NCI-H1436 (cell line): ENCODE measurements around the gene BRD9.

ENCODE experiments used
- DNase-seq: peaks from one replicate; lab custom pipeline; 2025; lab: John Stamatoyannopoulos, UW

BRD9 gene

DNA sequence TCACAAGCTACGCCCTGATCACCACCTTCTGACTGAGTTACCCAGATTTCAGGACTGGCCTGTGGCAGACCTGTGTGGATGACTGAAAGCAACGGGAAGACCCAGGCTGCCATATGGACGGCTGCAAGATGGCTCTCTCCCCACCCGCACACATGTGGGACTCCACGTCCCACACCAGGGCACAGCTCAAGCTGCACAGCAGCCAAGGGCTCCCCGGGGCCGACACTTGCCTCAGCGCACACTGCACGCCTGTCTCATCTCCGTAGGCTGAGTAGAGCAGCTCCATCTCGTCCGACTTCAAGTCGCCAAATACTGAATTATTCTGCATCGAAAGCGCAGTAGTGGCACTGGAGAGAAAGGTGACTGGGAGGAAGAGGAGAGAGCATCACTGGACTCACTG lies 14.5 kb downstream of the BRD9 start:
- DNase-seq = no peak

DNA sequence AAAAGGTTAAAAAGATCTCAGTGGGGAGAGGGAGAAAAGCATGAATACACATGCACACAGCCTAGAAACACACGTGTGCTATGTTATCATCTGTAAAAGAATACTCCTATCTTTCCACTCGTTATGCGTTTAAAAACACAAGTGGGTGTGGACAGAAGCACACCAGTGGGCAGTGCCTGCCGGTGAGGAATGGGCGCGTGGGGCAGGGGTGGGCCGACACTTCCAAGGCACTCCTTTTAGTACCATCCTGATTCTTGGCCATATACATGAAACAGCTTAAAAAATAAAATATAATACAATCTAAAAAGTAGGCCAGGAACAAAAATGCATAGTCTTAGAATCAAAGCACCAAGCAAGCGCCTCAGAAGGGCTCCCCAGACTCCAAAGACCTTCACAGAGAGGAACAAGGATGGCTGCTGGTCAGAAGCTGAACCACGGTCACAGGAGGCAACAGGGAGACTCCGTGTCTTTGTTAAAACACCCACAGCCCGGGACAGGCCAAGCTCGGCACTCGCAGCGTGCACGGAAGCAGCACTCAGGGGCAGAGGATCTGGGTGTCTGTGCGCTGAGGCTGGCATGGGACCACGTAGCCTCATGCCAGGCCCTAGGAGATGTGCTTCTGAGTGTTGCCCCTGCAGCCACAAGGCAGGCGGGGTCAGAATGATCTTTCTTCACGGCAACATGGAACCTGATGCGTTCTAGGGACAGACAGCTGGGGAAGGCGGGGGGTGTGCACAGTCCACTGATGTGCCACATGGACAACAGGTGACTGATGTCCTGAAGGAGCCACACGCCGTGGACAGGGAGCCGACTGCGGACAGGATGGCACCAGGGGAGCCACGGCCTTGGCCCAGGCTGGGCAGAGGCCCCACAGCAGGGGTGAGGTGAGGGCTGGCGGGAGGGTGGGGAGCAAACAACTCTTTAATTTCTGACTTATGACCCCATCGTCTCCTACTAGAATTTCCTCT lies 15.9 kb downstream of the BRD9 start:
- no peak for DNase-seq

DNA sequence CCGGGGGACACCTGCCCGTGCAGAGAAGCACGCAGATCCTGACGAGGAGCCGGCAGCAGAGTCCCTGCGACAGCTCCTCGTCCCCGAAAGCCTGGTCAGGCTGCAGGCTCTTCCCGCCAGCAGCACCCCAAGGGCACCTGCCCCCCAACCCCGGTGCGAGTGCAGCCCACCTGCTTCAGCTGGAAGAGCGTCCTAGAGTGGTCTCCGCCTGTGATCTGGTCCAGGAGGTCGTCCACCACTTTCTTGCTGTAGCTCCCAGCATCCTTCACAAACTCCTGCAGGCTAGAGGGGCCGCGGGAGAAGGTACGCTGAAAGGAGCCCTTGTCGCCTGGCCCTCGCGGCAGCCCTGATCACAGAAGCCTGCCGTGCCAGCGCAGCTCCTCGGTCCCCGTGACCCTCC lies 16.7 kb downstream of the BRD9 start:
- DNase-seq = no peak

DNA sequence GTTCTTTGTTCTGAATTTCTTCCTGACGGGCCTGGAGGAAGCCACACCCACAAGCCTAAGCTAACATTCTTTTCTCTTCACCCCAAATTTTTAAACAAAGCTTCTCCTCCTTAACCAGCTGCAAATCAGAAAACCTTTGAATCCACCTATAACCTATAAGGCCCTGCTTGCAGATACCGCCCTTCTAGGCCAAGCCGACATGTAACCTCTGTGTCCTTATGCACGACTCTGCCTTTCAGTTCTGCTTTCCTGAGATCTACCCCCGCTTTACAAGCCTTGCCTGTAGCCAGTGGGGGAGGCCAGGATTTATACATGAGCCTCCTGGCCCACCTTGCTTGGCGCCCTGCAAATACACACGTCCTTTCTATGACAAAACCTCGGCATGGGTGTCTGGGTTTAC lies 19.3 kb downstream of the BRD9 start:
- no peak for DNase-seq

DNA sequence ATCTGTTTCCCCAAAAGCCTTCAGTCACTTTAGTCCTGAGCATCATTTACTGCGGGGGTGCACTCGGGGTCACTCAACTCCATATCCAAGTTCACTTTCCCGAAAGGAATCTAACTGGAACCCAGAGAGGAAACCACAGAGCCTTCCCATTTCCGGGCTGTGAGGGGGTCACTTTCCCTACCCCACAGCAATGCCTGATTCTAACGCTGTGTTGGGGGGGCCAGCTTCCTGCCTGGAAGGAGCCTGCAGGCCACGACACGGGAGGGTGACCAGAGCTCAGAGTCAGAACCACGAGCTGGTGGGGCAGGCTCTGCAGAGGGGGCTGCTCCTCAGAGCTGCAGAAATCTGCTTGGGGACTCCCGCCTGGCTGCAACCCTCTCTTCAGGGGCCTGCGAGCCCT lies 20.3 kb downstream of the BRD9 start:
- no peak for DNase-seq

DNA sequence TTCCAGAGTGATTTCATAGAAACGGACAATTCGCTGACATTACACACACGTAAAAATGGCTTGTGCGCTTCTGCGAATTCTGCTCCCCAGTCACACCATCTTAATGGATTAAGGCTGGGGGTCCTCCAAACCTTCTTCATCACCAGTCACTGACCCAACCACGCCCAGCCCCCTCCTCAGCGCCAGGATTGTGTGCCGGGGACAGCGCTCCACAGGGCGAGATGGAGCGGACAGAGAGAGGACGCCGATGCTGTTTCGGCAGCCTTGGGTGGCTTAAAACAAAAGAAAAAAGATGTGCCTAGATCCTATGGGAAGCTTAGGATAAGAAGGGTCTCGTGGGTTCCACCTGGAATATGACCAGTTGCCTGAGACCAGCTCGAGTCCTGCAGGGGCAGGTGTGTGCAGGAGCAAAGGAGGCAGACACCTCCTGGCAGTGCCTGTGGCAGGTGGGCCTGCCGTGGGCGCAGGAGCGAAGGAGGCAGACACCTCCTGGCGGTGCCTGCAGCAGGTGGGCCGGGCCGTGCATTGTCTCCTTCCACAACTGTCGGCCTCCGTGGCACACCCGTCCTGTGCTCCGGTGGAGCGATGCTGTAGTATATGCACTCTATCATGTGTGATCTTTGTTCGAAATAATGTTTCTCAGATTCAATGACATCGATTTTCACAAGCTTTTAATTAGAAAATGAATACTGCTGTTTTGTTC lies 20.9 kb downstream of the BRD9 start:
- no peak for DNase-seq

DNA sequence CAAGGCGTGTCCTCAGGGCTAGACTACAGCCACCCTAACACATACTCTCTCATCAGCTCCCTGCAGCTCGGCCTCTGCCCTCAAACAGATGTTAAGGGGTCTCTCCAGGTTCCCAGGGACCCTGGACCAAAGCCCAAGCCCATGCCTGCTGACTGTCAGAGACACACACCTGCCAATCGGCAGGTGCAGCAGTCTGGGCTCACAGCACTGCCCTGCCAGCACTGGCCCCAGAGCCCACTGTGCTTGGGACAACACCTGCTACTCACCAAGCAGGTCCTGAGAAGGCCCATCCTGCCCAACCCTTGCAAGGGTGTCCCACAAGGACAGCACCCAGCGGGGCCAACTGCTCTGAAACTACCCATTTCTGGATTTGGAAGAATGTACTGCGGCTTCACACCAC lies 21.6 kb downstream of the BRD9 start:
- no peak for DNase-seq

DNA sequence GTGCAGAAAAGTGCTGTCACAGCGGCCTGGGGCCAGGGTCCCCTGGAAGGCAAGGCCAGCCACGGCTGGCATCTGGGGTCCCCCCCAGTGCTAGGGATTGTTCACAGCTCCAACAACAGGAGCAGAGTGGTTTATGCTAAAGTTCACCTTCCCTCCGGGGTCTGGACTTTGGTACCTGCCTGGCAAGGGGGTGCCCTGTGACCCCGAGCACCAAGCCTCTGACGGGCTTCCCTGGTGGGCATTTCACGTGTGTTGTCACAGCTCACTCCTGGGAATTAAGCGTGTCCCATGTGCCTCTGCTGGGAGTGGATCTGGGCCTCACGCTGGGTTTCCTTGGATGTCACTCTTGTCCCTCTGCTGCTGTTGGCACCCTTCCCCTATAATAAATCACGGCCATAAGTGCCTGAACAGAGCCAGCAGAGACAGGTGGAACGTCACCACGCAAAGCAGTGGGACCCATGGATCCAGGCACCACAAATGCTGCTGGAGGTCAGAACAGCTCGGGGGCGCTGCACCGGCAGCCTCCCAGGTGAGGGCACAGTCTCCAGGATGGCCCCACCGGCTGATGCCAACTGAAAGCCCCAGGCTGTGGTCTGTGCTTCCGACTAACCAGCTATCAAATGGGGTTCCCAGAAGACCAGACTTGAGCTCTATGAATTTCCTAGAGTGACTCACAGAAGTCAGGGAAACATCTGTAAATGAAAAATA lies 24.0 kb downstream of the BRD9 start:
- no peak for DNase-seq

DNA sequence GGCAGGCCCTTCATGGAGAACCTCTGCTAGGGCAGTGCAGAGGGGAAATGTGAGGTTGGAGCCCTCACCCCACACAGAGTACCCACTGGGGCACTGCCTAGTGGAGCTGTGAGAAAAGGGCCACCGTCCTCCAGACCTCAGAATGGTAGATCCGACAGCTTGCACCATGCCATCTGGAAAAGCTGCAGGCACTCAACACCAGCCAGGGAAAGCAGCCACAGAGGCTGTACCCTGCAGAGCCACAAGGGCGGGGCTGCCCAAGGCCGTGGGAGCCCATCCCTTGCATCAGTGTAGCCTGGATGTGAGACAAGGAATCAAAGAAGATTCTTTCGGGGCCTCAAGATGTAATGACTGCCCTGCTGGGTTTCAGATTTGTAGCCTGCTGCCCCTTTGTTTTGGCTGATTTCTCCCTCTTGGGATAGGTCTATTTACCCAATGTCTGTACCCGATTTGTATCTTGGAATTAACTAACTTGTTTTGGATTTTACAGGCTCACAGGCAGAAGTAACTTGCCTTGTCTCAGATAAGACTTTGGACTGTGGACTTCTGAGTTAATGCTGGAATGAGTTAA lies 25.2 kb downstream of the BRD9 start:
- no peak for DNase-seq

DNA sequence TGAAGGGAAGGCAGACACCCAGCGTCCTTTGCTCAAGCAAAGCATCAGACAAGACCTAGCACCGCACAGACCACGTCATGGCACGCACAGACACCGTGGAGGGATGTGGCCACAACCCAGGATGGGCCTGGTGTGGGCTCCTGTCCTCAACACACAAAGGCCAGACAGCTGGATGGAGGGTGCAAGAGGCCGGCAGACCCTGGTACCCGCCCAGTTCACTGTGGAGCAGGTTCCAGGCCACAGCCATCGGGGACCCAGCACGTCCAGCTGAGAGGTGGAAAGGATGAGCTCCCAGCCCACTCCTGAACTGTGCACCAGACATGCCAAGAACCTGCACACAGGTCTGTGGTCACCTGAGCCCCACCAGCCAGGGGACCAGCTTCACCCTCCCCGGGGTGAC lies 26.8 kb downstream of the BRD9 start:
- DNase-seq = no peak

DNA sequence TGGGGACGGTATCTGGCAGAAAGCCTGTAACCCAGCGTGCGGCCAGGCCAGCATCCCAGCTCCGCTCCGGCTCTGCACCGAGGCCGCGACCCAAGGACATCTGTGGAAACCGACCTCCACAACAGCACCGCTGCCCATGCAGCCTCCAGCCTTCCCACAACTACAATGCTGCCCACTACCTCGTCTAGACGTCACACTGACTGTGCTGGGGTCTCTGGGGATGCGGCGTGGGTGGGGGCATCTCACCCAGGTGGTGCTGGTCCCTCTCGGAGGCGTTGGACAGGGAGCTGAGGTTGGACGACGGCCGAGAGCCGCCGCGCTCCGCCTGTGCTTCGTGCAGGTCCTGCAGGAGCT lies 27.5 kb downstream of the BRD9 start:
- no peak for DNase-seq

DNA sequence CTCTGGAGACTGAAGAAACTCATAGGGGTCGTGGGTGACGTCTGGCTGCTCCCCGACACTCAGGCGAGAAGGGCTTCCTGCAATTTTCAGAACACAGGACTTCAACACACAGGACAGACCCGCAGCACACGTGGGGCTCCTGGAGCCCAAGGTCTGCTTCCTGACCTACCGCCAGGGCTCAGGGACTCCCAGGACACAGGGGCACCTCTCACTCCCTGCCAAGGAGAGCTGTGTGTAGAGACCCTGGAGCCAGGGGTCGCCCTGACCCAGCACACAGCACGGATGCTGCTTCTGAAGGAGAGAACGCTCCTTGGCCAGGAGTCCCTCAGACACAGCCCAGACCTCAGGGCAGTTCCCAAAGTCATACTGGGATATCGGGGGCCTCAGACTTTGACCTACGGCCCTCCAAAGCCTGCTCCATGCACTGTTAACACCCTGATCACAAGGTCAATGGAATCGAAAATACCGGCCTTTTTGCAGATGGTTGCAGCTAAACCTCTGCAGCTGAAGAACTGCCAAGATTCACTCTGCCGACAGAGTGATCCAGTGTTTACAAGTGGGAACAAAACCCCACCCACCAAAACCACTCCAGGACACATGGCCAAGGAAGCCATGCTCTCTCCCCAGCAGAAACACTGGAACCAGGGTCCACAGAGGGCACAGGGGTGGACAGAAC lies 28.0 kb downstream of the BRD9 start:
- DNase-seq = no peak

DNA sequence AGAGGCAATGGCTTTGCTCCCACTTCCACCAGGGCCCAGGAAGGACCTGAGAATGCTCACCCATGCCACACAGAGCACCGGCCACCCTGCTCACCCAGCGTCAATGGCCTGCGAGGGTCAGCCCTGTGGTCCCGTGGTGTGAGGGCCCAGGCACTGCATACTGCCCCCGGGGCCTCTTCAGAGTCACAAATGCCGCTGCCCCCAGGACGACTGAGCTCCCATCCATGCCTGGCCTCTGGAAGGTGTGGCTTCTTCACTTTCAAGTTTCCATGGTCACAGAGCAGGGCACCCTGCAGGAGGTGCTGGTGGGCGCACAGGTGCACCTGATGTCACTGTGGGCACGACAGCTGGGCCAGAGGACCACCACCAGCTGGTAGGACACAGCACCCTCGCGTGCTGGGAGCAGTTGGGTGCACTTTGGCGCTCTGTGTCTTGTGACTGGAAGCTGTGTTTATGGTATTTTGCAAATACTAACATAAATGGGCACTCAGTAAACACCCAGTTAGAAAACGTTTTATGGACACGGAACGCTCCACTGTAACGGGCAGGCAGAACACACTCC lies 29.3 kb downstream of the BRD9 start:
- DNase-seq = no peak

DNA sequence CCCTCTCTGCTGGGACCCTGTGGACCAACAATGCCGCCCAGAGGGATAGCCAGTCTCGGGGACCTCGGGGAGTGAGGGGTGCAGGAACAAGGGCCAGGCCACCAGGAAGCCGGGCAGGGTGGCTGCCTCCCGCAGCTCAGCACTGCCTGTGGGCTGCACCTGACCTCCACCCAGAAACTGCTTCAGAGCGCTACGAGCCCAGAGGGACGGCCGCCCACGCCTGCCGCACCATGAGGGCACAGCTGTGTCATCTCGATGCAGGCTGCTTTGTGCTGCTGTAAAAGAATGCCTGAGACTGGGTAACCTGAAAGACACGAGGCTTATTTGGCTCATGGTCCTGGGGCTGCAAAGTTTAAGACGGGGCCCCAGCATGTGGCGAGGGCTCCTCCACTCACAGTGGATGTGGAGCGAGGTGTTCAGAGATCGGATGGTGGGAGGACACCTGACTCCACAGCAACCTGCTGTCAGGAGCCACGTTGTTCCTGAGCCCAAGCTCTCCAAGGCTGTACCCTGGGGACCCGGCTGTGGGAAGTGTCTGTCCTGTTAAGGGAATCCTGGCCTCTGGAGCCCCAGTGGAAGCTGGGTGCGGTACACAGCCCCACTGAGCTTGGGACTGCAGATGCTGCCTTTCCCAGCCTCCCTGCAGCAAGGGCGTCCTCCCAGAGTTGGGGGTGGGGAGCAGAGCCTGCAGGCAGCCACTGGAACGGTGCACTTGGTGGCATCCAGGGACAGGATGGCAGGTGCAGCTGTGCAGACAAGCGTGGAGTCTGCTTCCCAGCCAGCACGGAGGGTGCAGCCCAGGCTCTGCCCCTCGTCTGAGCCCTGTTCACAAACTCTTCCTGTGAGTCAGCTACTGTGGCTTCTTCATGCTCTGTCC lies 30.0 kb downstream of the BRD9 start:
- DNase-seq = no peak

DNA sequence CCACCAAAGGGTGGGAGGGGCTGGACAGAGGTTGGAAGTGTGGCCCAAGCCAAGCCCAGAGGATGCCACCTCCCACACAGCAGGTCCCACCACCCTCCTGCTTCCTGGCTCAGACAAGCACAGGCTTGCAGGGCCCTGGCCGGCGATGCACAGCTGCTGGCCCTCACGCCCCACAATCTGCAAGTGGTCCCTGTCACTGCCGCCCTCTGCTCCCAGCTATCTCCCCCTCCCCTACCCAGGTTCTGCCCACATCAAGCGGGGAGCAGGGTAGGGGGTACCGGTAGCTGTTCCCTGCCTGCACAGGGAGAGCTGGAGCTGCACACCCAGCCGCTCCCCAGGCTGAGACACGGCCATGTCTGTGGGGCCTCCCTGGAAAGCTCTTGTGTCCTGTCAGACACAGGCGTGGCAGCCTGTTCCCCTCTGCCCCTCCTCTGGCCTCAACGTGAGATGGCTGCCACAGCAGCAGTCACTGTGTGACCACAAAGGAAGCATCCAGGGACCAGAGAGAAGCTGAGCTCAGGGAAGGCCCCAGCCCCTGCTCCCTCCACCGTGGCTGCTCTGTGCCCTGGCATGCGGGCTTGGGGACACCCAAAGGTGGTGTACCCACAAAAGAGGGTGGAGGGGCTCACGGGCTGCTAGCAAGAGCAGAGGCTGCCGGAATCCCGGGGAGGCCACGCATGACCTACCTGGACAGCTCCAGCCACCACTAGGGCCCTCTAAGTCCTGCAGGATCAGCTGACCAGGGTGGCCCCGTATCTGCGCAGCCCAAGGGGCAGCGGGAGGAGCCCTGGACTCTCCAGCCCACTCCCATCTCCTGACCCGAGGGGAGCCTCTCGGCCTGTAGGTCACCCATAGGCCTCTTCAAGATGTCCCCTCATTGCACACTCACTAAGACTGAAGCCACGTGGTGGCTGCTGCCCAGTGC lies 30.9 kb downstream of the BRD9 start:
- DNase-seq = no peak

DNA sequence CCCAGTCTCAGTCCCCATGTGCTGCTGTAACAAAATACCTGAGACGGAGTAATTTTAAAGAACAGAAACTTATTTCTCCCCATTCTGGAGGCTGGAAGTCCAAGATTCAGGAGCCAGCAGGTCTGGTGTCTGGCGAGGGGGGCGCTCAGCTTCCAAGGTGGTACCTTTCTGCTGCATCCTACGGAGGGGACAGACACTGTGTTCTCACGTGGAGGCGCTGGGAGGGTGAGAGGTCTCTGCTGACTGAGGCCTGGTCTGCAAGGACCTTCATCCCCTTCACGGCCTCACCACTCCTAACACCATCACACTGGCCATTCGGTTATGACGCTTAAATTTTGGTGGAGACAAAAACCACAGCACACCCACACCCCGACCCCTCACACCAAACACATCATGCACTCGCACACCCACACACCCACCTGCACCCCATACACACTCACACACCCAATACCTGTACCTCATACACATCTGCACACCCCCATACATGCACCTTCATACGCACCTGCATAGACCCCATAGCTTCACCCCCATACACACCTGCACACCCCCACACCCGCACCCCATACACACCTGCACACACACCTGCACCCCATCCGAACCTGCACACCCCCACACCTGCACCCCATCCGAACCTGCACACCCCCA lies 32.0 kb downstream of the BRD9 start:
- DNase-seq = no peak

DNA sequence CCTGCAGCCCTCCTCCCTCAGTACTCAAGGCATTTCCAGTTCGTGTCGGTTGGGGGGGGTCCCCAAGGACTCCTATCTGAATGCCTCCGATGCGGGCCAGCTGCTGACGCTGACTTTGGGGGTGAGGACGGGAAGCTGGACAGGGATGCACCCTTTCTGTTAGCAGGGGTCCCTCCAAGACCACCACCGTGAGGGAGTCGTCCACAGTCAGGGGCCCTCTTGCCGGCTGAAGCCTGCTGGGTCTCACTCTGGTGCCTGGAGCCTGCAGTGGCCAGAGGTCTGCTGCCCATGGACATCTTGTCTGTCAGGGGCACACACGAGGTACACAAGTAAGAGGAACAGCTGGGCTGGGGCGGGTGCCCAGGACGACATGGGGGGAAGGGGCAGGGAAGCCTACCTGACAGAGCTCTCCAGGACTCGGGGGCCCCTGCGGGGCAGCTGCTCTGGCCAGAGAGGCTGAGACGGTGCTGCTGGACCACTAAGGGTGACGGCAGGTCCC lies 32.8 kb downstream of the BRD9 start:
- DNase-seq = no peak

DNA sequence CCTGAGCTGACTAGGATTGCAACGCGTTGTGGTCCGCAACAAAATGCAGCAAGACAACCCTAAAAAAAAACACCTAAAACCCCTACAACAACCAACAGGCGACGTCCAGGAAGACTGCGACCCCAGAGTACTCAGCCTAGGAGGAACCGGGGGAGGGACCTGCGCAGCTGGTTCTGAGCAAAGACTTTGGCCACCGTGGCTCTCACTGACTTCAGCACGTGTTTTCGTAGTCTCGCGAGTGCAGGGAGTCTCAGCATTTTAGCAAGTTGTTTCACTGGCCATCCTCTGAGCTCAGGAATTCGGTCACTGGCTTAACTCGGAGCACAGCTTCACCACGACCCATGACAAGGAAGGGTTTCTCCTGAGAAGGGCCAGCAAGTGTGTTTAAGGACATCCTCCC lies 33.2 kb downstream of the BRD9 start:
- DNase-seq = no peak

DNA sequence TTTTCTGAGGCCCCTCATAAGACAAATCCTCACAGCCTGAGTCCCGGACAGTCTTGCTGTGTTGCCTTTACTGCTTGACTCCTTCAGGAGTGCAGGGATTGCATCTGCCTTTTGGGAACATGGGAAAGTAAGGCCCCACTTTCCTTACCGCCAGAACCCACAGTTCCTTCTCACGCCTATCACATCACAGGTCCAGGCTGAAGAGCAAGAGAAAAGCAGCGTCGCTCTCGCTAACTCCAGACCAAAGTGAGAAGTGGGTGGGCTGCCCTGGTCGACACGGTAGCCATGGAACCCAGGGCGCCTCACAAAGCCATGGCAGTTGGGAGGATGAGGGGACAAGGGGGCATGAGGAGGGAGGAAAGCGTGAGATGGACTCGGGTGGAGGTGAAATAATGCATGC lies 33.9 kb downstream of the BRD9 start:
- DNase-seq = no peak
